C4-2B (cell line): Measurements from ENCODE around the gene SEMA3B.
"Not testable (repeated sequence)": the region's sequence is repeated elsewhere in the genome, so short reads cannot be mapped to it uniquely, and the experiment has no call there.

ENCODE experiments used
- H3K27ac ChIP-seq: fragments of 450-650 bp; 2 replicates; pipeline ENCODE4 v1.5.1; 2017
- ZFX ChIP-seq: fragments of 450-650 bp; IDR thresholded peaks from 2 replicates; pipeline ENCODE4 v1.6.1; 2017
- TF ChIP-seq, protein P1 (sequence below): fragments of 450-650 bp; conservative IDR thresholded peaks from 2 replicates; pipeline ENCODE4 v1.5.1; 2017; ENCODE audit warnings: mild to moderate bottlenecking

The SEMA3B gene

DNA sequence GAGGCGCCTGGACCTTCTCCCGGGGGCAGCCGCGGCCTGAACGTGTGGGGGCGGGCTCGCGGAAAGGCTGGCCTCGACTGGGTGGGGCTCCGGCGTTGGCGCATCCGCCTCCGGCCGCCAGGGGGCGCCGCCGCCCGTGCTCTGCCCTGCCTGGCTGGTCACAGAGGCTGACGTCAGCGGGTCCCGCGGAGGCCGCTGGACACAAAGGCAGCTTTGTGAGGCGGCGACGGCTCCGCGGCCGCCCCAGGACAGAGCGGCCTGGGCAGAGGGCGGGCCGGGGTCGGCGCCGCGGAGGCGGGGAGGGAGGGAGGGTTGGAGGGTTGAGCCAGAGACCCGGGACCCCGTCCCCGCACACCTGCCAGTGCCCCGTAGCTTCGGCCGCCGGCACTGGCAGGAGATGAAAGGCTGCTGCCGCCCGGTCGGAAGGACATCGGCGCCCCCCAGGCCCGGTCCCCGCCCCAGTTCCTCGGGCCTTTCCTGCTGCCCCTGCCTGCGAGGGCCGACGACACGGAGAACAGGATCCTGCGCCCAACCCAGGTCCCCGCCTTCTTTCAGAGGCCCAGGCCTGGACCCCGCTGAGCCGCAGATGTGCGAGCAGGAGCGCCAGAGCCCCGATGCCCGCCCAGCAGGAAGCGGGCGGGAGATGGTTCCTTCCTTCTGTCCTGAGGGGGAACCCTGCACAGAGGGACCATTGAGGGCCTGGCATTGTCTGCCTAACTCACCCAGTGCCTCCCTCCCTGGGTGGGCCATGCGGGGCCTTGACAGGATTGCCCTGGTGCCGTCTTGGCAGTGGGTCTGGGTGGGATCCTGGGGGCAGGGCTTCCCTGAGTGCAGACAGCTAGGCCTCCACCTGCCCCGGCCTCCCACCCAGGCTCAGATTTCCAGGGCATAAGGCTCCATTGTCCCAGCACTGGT lies 8.7 kb upstream of the SEMA3B start:
- TF ChIP-seq ZFX = peak; percentile 62; the same call in 1 of the 2 replicates
- TF ChIP-seq, protein P1, sequence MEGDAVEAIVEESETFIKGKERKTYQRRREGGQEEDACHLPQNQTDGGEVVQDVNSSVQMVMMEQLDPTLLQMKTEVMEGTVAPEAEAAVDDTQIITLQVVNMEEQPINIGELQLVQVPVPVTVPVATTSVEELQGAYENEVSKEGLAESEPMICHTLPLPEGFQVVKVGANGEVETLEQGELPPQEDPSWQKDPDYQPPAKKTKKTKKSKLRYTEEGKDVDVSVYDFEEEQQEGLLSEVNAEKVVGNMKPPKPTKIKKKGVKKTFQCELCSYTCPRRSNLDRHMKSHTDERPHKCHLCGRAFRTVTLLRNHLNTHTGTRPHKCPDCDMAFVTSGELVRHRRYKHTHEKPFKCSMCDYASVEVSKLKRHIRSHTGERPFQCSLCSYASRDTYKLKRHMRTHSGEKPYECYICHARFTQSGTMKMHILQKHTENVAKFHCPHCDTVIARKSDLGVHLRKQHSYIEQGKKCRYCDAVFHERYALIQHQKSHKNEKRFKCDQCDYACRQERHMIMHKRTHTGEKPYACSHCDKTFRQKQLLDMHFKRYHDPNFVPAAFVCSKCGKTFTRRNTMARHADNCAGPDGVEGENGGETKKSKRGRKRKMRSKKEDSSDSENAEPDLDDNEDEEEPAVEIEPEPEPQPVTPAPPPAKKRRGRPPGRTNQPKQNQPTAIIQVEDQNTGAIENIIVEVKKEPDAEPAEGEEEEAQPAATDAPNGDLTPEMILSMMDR = peak; percentile 98
- peak overlapping the region; percentile 76 for H3K27ac ChIP-seq

DNA sequence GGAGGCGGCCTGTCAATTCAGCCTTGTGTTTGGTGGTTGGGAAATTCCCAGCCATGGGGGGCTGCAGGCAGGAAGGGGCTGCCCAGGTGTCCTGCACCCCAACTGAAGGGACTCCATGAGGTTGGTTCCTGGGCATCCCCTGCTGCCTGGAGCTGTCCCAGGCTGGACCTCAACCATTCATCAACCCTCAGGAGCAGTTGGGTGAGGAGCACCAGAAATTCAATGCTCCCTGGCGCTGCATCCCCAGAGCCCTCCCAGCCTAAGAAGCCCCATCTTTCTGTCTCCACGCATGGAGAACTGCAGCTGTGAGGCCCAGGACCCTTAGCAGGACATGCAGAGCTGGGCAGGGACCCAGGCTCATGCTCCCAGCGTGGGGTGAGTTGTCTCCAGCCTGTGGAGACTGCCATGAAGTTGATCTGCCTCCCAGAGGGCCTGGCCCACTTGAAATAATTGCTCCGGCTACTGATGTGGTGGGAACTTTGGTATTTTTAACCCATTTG lies 8.0 kb upstream of the SEMA3B start:
- H3K27ac ChIP-seq = peak overlapping the region; percentile 76

DNA sequence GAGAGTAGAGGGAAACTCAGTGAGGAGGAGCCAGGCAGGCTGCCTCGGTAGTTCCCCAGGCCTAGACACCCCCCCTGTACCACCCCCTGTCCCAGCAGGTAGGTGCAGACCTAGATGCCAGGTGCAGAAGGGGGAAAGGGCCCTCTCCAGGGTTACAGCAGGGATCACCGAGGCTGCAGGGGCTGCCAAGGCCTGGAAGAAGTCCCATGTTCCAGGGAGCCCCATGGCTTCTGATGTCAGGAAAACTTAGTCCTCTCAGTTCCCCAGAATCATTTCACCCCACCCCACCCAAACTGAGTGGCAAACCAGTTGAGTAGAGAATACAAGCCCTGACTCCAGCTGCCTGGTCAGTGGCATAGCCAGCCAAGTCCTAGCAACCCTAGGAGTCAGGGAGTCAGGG lies 7.4 kb upstream of the SEMA3B start:
- H3K27ac ChIP-seq = no peak overlapping the region

More for the DNA sequence above, 8.0 kb upstream of the SEMA3B start:
- TF ChIP-seq ZFX = no peak
- TF ChIP-seq, protein P1 = no peak

DNA sequence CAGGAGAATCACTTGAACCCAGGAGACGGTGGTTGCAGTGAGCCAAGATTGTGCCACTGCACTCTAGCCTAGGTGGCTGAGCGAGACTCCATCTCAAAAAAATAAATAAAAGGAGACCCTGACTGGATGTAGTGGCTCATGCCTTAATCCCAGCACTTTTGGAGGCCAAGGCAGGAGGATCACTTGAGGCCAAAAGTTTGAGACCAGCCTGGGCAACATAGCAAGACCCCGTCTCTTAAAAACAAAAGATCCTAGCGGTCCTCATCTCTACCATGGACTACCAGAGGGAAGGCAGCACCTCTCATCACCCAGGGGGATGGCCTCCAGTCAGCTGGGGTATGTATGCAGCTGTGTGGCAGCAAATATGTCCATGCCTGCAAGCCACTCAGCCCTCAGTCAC lies 6.7 kb upstream of the SEMA3B start:
- not testable (repeated sequence) for H3K27ac ChIP-seq

More for the DNA sequence above, 7.4 kb upstream of the SEMA3B start:
- TF ChIP-seq ZFX = no peak
- TF ChIP-seq, protein P1 = no peak

DNA sequence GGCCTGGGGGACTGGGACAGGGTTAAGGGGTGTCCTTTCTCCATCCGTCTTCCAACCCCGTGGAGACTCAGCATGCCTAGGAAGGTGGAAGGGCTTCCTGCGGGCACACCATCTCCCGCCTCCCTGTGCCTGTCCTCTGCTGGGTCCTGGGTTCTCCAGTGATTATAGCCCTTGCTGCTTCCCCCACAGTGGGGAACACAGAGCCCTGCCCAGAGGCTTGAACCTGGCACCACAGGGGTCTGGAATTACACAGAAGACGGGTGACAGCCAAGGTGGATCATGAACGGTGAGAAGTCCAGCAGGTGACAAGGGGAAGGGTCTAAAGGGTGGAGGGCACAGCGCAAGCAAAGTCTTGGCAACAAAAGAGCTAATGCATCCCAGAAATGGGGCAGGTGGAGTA lies 6.2 kb upstream of the SEMA3B start:
- TF ChIP-seq, protein P1 = no peak
- no peak for TF ChIP-seq ZFX
- H3K27ac ChIP-seq = no peak overlapping the region

DNA sequence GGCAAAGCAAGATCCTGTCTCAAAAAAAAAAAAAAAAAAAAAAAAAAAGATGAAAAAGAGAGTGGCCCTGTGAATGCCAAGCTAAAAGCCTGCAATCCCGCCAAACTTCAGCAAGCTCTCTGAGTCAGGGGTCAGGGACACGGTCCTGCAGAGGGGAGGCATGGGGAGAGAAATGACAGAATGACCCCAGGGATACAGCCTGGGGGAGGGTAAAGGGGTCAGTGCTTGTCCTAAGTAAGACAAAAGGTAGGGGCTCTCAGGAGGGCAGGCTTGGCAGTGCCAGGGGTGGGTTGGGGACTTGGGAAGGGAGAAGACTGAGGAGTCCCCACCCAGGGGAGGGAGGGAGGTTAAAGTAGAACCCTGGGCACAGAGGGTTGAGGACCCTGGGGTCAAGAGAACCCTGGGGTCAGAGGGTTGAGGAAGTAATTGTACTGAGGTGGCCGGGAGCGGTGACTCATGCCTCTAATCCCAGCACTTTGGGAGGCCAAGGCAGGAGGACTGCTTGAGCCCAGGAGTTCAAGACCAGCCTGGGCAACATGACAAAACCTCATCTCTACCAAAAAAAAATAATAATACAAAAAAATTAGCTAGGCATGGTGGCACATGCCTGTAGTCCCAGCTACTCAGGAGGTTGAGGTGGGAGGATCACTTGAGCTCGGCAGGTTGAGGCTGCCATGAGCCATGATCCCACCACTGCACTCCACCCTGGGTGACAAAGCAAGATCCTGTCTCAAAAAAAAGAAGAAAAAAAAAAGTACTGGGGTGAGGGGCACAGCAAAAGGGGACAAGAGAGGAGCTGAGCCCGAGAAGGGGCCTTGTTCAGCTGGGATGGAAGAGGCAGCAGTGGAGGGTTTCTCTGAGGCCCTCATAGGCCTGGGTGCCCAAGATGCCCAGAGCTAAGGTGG lies 5.2 kb upstream of the SEMA3B start:
- TF ChIP-seq, protein P1 = no peak
- no peak for TF ChIP-seq ZFX
- no peak overlapping the region for H3K27ac ChIP-seq

DNA sequence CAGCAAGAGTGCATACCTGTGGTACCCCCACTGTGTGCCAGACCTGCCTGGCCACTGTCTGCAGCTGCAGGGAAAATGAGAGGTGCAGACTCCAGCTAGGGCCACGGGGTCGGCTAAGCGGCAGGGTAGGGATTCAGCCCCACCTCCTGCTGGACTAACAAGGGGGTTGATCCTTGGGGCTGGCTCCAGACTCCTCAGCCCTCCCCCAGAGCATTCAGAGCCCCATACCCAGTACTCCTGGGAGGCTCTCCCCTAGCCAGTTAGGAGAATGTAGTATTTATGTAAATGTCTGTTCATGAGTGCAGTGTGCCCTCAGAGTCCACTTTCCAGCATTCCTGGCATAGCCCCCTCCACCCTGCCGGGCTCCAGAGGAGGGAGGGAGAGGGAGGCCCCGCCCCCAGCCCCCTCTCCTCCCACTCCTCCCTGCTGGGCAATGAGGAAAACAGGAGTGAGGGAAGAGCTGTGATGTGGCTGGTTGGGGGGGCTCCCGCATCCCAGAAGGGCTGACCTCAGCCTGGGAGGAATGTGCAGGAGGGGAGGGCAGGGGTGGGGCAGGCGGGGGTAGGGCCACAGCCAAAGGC lies 4.5 kb upstream of the SEMA3B start:
- TF ChIP-seq, protein P1 = no peak
- TF ChIP-seq ZFX = no peak
- H3K27ac ChIP-seq = no peak overlapping the region
